K562 (cell line): ENCODE results near the gene CNTNAP4.

Experiments
- CREM ChIP-seq: IDR thresholded peaks from 2 replicates; pipeline ENCODE4 v1.6.1; 2014; ENCODE audit warnings: antibody characterized with exemption, low read depth
- FUS ChIP-seq: fragments of 200-400 bp; formaldehyde crosslinking; optimal IDR thresholded peaks from 2 replicates; pipeline ENCODE3; 2017; ENCODE audit warnings: low read depth, low read length
- NRF1 ChIP-seq, 2 experiments: fragments of 450-650 bp; IDR thresholded peaks in 1 of 2; conservative IDR thresholded peaks in 1 of 2; 2 replicates each; pipeline ENCODE4 v1.6.1; 2014; ENCODE audit warnings: mild to moderate bottlenecking in 2 of 2
- PML ChIP-seq: IDR thresholded peaks from 2 replicates; pipeline ENCODE4 v1.6.1; 2012; ENCODE audit warnings: low read length, inconsistent platforms
- POLR2AphosphoS5 ChIP-seq: IDR thresholded peaks from 2 replicates; pipeline ENCODE4 v1.6.1; 2011; ENCODE audit warnings: mild to moderate bottlenecking, low read depth, low read length, moderate library complexity; ENCODE audit not compliant: control insufficient read depth, insufficient read depth
- SPI1 ChIP-seq: IDR thresholded peaks from 2 replicates; pipeline ENCODE4 v1.6.1; 2011; ENCODE audit warnings: low read depth, low read length, control low read depth, borderline replicate concordance
- SRSF9 ChIP-seq: fragments of 200-400 bp; formaldehyde crosslinking; IDR thresholded peaks from 2 replicates; pipeline ENCODE4 v1.6.1; 2017; ENCODE audit warnings: low read depth, low read length, borderline replicate concordance
- STAT6 ChIP-seq: sonication (generic); formaldehyde crosslinking; IDR thresholded peaks from 2 replicates; pipeline ENCODE4 v1.8.1; 2023; ENCODE audit warnings: mild to moderate bottlenecking, missing genetic modification reagents
- TARDBP ChIP-seq: fragments of 450-650 bp; IDR thresholded peaks from 2 replicates; pipeline ENCODE4 v1.6.1; 2016
- TCF7 ChIP-seq: sonication (generic); IDR thresholded peaks from 2 replicates; pipeline ENCODE4 v1.6.1; 2016; ENCODE audit warnings: antibody characterized with exemption, borderline replicate concordance
- ZNF253 ChIP-seq: fragments of 250-450 bp; sonication (Bioruptor Pico); conservative IDR thresholded peaks from 2 replicates; pipeline ENCODE4 v1.6.1; 2021; ENCODE audit warnings: mild to moderate bottlenecking

GRCh38 chr16:76490036-76490639 is 212.9 kb downstream of the CNTNAP4 start:
- TF ChIP-seq STAT6 (CRISPR knock-in tag) (no peak), PML (no peak), CREM (no peak), SPI1 (no peak), FUS (no peak), POLR2AphosphoS5 (no peak), SRSF9 (no peak), NRF1 (conservative IDR thresholded peaks at IDR 0.05 in 1 of 2, IDR thresholded peaks at IDR 0.05 in 1 of 2) (no peak), ZNF253 (no peak), TARDBP (no peak), TCF7 (no peak)
